Measurements from ENCODE around the gene WDR93.

The WDR93 gene

DNA sequence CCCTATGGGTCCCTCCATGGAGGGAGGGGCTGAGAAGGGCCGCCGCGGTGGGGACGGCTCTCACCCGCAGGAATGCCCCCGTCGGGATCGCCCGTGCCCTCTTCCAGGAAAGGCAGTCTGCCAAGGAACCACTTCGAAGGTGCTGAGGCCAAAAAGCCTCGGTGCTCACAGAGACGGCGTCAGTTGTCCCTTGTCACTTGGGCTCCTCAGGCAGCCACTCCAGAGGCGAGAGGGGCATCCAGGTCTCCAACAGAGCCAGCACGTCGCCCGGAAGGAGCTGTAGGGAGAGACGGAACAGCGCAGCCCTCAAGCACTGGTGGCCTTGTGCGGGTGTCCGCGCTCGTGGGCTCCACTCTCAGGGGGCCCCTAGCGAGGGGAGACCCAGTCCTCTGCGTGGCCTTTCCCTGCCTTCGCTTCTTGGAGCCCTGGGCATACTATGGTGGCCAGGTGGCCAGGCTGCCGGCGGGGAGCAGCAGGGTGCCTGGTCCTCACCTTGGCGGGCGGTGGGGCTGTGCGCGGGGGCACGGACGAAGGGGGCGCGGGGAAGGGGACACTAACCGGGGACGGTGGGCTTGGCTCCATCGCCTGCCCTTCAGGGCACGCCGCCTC is 59.4 kb downstream of the WDR93 start:
- no peak for DNase-seq

GRCh38 chr15:89750560-89751542 is 60.2 kb downstream of the WDR93 start, which contains the start of gene MESP1:
MESP1 (minus strand) TSS chr15:89751249; CDS start chr15:89751231, 18 bp downstream.
- DNase-seq: peak; percentile 94

DNA sequence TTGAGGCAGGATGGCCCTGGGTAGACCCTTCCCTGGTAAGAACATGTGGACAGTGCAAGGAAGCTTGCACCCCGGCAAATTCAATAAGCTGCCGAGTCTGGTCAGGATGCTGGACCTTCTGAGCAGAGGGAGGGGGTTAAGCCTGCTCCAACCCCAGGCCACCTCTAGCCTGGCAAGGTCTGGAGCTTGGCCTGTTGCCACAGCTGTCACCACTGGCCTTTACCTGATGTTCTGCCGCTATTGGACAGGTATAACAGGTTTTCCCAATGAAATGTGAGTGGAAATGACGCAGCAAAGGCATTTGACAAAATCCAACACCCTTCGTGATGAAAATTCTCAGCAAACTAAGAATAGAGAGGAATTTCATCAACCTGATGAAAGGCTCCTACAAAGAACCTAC is 61.1 kb downstream of the WDR93 start:
- no peak for DNase-seq

- no peak for DNase-seq
These were observed 63.2 kb downstream of the WDR93 start for GRCh38 chr15:89753855-89754254.

GRCh38 chr15:89754361-89755154 is 63.9 kb downstream of the WDR93 start:
- DNase-seq: no peak

- DNase-seq: no peak
These were observed 65.1 kb downstream of the WDR93 start for GRCh38 chr15:89755701-89756100.

- DNase-seq: no peak
These were observed 66.3 kb downstream of the WDR93 start for GRCh38 chr15:89756897-89757296.

- no peak for DNase-seq
These were observed 67.7 kb downstream of the WDR93 start for GRCh38 chr15:89758283-89758682.

- DNase-seq: no peak
These were observed 68.4 kb downstream of the WDR93 start for GRCh38 chr15:89758981-89759380.

GRCh38 chr15:89759835-89760234 is 69.2 kb downstream of the WDR93 start:
- DNase-seq: no peak

DNA sequence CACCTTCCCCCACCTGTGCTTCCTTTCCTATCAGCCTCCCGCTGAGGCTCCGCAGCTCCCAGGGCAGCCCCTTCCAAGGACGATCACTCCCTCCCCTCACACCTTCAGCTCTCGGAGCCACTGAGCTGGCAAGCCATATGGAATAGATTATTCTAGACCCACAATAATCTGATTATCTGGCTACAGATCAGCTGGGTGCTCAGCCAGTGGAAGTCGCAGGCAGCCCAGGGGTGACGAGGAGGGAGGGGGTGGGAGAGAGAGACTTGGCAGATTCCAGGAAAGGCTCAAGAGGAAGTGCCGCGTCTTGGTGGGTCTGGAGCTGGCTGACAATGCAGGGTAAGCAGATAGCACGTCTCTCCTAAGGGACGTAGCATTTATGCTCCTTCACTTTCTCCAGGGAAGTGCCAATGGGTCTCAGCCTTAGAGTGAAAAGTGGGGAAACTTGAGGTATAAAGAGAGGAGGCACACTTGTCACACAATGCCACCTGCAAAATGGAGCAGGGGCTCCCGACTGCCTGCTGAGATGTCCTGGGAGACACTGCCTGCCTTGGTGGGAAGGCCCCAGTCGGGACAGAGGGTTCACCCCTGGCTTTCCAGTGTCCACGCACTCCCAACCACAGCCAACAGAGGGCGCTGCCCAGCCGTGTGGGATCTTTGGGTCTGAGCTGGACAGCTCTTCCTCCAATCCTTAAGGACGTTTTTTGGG is 69.8 kb downstream of the WDR93 start:
- DNase-seq: peak; percentile 77

DNA sequence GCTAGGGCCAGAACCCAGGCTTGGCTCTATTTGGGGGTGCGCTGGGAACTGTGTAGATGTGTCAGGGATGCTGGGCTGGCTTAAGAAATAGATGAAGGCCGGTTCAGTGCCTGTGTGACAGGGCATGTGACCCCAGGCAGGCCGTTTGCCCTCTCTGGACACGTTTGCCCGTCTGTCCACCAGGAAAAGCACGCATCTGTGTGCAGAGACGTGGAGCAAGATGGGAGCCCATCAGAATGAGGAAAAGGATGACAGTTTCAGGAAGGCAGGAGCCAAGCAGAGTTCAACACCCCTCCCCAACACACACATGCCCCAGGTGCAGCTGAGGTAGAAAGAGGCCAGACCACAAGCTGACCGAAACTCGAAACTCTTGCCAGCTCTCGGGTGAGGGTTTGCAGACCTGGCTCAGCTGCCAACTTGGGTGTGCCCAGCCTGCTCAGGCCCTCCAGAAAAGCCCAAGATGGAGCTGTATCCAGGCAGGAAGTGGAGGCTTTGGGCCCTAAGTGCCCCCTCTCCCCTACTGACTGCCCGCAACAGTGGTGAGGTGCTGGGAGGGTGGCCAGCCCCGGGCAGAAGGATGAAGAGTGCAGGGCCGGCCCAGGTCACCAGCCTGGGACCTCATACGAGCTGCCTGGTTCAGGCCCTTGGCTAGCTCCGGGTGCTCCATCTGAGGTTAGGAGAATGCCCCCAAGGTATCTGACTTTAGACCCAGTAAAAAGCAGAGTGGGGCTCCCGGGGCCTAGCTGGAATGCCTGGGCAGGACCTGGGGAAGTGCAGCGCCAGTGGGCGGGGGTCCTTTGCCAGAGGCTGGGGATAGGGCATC is 70.6 kb downstream of the WDR93 start:
- DNase-seq: no peak

GRCh38 chr15:89761929-89762328 is 71.3 kb downstream of the WDR93 start:
- no peak for DNase-seq

GRCh38 chr15:89765694-89766093 is 75.1 kb downstream of the WDR93 start:
- DNase-seq: no peak

DNA sequence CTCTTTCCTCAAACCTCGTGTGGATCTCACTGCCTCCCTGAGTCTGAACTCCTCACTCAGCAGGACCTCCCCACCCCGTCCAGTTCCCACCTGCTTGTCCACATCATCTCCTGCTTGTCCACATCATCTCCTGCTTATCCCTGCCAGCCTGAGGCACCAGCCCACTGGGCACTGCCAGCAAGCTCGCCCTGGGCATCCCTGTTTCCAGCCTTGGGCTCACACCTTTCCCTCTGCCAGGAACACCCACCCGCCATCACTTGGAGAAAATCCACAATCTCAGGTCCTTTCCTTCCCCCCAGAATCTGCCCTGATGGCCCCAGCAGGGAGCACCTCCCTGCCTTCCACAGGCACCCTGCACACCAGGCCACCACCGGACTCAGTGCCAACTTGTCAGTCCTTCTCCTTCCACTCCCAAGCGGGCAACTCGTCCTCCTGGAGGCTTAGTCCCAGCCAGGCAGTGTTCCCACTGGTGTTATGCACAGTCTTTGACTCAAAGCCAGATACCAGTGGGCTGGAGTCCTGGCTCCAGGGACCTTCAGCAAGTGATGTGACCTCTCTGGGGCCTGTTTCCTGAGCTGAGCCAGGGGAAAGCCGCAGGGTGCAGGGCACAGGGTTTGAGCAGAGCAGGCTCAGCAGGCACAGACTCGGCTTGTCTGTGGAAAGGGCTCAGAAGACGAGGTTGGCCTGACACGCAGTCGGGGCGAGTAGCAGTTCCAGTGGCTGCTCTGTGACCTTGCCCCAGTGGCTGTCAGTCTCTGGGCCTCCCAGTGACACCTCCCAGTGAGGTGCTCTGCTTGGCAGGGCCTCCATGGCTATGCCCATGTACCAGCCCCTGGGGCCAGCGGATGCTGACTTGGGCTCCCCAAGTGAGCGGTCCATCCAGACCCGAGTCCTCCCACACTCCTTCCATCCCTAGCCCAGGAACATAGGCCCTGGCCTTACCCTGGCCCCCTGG is 76.0 kb downstream of the WDR93 start:
- DNase-seq: no peak

DNA sequence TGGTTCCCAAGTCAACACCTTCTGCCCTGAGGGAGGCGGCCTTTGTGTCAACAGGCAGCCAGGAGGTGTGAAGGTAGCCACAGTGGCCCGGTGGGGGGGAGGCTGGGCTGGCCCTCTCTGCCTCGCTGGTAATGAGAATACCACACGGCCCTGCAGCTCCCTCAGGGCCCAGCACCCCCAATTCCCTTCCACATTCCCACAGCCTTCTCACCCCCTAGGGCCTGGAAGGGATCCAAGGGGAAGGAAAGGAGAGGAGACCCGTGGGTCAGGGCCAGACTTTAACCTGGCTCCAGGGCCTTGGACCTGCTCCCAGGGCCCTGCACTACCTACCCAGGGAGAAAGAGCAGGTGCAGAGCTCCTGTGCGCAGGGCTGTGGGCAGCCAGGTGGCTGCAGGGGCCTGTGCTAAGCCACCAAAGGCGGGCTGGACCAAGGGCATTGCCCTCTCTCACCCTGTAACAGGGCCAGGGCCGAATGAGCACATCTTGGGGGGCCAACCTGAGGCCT is 76.9 kb downstream of the WDR93 start:
- DNase-seq: no peak

DNA sequence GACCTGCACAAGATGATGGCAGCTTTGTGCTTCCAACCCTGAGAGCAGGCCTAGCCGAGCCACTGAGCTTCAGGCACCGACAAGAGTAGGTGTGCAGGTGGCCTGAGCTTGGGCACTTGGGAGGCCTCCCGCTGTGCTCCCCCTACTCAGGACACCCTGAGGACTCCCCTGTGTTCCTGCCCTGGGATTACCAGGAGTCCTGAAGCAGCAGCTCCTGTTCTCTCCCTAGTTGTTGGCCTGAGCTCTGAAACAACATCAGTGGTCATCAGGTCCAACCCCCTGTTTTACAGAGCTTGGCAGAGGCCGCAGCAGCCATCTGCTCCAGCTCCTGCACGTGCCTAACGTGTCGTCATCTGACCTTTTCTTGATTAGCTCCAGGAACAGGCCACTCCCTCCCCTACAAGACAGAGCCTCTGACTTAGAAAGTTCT is 77.5 kb downstream of the WDR93 start:
- DNase-seq: peak; percentile 62

- no peak for DNase-seq
These were observed 78.8 kb downstream of the WDR93 start for GRCh38 chr15:89769366-89769765.

GRCh38 chr15:89770041-89770440 is 79.4 kb downstream of the WDR93 start:
- no peak for DNase-seq

DNA sequence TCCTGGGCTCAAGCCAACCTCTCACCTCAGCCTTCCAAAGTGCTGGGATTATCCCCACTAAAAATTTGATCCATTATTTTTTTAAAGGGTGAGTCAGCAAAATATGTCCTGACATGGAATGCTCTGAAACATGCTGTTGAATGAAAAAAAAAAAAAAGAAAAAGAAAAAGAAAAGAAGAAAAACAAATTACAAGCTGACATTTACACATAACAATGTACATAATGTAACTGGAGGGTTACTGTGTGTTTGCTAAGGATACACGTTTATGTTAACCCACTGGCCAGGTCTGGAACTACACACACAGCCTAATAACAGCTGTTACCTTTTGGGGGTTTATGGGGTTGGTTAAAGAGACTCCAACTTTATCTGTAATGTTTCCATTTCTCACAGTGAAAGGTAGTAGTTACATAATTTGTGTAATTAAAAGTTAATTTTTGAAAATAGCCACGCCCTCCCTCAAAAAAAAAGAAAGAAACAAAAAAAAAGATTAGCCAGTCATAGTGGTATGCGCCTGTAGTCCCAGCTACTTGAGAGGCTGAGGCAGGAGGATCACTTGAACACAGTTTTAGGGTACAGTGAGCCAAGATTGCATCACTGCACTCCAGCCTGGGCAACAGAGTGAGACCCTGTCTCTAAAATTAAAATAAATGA is 82.4 kb downstream of the WDR93 start:
- DNase-seq: no peak
